Caco-2 (cell line): Measurements from ENCODE around the gene LRRK1. TPM values are rescaled to one million over a fixed set of nuclear protein-coding genes. Genes with fewer than 3 reads are reported as not detected.

Source experiments
- BruUV-seq: library from RNA; stranded (reverse); fragments of 400-500 nt; replicated peaks from 2 replicates; lab custom pipeline; 2021; lab: Mats Ljungman, UMichigan
- CTCF ChIA-PET: fragments of 300-600 bp; sonication (Branson Sonifier 250); formaldehyde crosslinking; loops from one replicate; lab custom pipeline; 2022; ENCODE audit warnings: antibody characterized with exemption; lab: Charles Lee
- POLR2A ChIA-PET: fragments of 300-600 bp; sonication (Branson Sonifier 250); formaldehyde crosslinking; loops from one replicate; lab custom pipeline; 2022; ENCODE audit warnings: antibody characterized with exemption; lab: Charles Lee
- DNase-seq, 2 experiments: peaks; one replicate each; pipeline versions ENCODE4 v3.0.0 to v3.0.0-alpha.2; 2020 to 2022
- H3K27me3 ChIP-seq: replicated peaks from 2 replicates; pipeline ENCODE4 v1.6.0; 2011; ENCODE audit warnings: low read length; ENCODE audit not compliant: control insufficient read depth, insufficient read depth
- H3K36me3 ChIP-seq: 2 replicates; pipeline ENCODE4 v1.5.1; 2011; ENCODE audit warnings: low read length; ENCODE audit not compliant: control insufficient read depth, insufficient read depth
- H3K4me1 ChIP-seq: fragments of 250-450 bp; sonication (Bioruptor Pico); 2 replicates; pipeline ENCODE4 v1.5.1; 2020; ENCODE audit warnings: mild to moderate bottlenecking
- H3K4me3 ChIP-seq: 2 replicates; pipeline ENCODE4 v1.5.1; 2011; ENCODE audit warnings: low read depth, mild to moderate bottlenecking, control low read depth, low read length
- H3K9me3 ChIP-seq: fragments of 250-450 bp; sonication (Bioruptor Pico); 2 replicates; pipeline ENCODE4 v1.5.1; 2020; ENCODE audit warnings: mild to moderate bottlenecking, moderate library complexity
- H3K27ac Mint-ChIP-seq: one replicate; pipeline ENCODE4 v1.8.0; 2022; ENCODE audit warnings: mixed read lengths; ENCODE audit not compliant: unreplicated experiment
- H3K27me3 Mint-ChIP-seq: one replicate; pipeline ENCODE4 v1.8.0; 2022; ENCODE audit warnings: mixed read lengths; ENCODE audit not compliant: insufficient read depth, unreplicated experiment
- H3K36me3 Mint-ChIP-seq: one replicate; pipeline ENCODE4 v1.8.0; 2022; ENCODE audit warnings: mild to moderate bottlenecking, mixed read lengths; ENCODE audit not compliant: insufficient read depth, unreplicated experiment
- H3K4me1 Mint-ChIP-seq: one replicate; pipeline ENCODE4 v1.8.0; 2022; ENCODE audit warnings: low read depth, mixed read lengths; ENCODE audit not compliant: unreplicated experiment
- H3K4me3 Mint-ChIP-seq: one replicate; pipeline ENCODE4 v1.8.0; 2022; ENCODE audit warnings: mild to moderate bottlenecking, moderate library complexity, mixed read lengths; ENCODE audit not compliant: unreplicated experiment
- H3K9me3 Mint-ChIP-seq: one replicate; pipeline ENCODE4 v1.8.0; 2022; ENCODE audit warnings: mixed read lengths; ENCODE audit not compliant: unreplicated experiment
- intact Hi-C: fragments of 100-400 bp; cut with micrococcal nuclease; formaldehyde crosslinking; loops from one replicate; pipeline ENCODE4 v1.10.0; 2022; ENCODE audit not compliant: unreplicated experiment
- total RNA-seq: library from RNA; stranded (reverse); gene quantifications from 2 replicates; pipeline ENCODE4 v1.2.3, GENCODE V29; 2022
- TF ChIP-seq, protein P1 (sequence below), 2 experiments: fragments of 200-600 bp in 1 of 2; IDR thresholded peaks; 1 replicate in 1 of 2; 2 replicates in 1 of 2; pipeline versions ENCODE4 v1.5.1 to v1.8.0; 2011 to 2022; ENCODE audit warnings: antibody characterized with exemption in 1 of 2, control low read depth in 1 of 2, inconsistent platforms in 1 of 2, low read depth in 1 of 2, low read length in 1 of 2, mild to moderate bottlenecking in 1 of 2, moderate library complexity in 1 of 2; ENCODE audit not compliant: insufficient read depth in 1 of 2, severe bottlenecking in 1 of 2, unreplicated experiment in 1 of 2

LRRK1 gene
- total RNA-seq, 1 experiment from 2014 or later, result 12.0 TPM

DNA sequence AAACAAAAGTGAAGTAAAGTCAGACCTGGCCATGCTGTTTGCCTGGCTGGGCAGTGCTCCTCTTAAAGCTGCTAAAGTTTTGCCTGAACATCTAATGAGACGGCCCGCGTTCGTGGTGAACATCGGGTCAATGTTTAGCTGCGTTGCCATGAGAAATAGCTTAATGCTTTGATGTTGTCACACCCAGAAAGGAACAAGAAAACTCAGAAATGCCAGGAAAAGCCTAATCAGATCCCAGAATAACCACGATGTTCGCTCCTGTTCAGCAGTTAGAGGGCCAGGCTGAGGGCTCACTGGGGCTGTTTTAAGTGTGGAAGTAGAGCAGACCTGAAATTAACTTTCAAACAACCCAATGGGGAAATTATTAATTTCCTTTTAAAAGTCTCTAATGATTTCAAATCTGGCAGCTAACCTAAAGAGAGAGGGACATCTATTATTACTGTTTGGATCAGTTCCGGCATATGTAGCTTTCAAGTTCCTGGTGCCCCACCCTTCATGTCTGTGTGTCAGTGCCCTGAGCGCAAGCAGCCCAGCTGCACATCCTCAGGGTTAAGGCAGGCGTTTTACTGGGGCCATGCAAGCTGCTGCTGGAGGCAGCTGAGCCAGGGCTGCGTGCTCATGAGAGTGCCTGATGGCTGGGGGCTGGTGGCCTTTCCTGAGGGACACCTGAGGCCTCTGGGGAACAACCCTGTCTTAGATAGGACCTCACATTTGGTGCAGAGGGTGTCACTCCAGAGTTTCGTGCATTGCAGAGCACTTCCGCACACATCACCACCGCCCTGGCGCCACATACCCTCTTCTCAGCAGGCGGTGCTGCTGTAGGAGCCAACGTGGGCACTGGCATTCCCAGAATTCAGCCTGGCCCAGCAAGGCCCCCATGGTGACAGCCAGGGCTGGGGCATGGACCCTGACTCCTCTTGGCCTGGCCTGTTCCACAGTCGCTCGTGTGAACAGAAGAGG lies 76.6 kb downstream of the LRRK1 start:
- Mint-ChIP-seq H3K27me3 (no peaks in the 10 kb centered on the region), H3K9me3 (no peaks in the 10 kb centered on the region), H3K4me3 (no peak overlapping the region), H3K4me1 (peaks cover 7% of the 10 kb centered on the region), H3K36me3 (no peaks in the 10 kb centered on the region), H3K27ac (no peak overlapping the region)
- no peak for DNase-seq
- TF ChIP-seq, protein P1, sequence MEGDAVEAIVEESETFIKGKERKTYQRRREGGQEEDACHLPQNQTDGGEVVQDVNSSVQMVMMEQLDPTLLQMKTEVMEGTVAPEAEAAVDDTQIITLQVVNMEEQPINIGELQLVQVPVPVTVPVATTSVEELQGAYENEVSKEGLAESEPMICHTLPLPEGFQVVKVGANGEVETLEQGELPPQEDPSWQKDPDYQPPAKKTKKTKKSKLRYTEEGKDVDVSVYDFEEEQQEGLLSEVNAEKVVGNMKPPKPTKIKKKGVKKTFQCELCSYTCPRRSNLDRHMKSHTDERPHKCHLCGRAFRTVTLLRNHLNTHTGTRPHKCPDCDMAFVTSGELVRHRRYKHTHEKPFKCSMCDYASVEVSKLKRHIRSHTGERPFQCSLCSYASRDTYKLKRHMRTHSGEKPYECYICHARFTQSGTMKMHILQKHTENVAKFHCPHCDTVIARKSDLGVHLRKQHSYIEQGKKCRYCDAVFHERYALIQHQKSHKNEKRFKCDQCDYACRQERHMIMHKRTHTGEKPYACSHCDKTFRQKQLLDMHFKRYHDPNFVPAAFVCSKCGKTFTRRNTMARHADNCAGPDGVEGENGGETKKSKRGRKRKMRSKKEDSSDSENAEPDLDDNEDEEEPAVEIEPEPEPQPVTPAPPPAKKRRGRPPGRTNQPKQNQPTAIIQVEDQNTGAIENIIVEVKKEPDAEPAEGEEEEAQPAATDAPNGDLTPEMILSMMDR (IDR thresholded peaks at IDR 0.05; ENCODE audit: insufficient read depth in 1 of 2, low read depth in 1 of 2, low read length in 1 of 2, severe bottlenecking in 1 of 2, unreplicated experiment in 1 of 2), result no peak
- intact Hi-C loops, result no loop called here
- no TSS peak for BruUV-seq
- ChIA-PET POLR2A (no interaction called here), CTCF (interaction anchor here (0.7 kb wide), 1 partner anchor 8 kb away, joined by 3 read pairs; no protein-coding TSS in a partner anchor)
- no peaks in the 10 kb centered on the region for H3K4me1 ChIP-seq
- no peak overlapping the region for H3K4me3 ChIP-seq
- H3K36me3 ChIP-seq, result no peaks in the 10 kb centered on the region
- no peaks in the 10 kb centered on the region for H3K27me3 ChIP-seq
- H3K9me3 ChIP-seq, result no peaks in the 10 kb centered on the region

GRCh38 chr15:100997442-100997841 lies 78.3 kb downstream of the LRRK1 start:
- no peaks in the 10 kb centered on the region for H3K27me3 Mint-ChIP-seq
- no peaks in the 10 kb centered on the region for H3K4me1 ChIP-seq
- no peak overlapping the region for H3K27ac Mint-ChIP-seq
- no peak for DNase-seq
- POLR2A ChIA-PET, result no interaction called here
- no peak overlapping the region for H3K4me3 Mint-ChIP-seq
- no peaks in the 10 kb centered on the region for H3K9me3 ChIP-seq
- H3K36me3 ChIP-seq, result no peaks in the 10 kb centered on the region
- H3K27me3 ChIP-seq, result no peaks in the 10 kb centered on the region
- peaks cover 7% of the 10 kb centered on the region for H3K4me1 Mint-ChIP-seq
- no peaks in the 10 kb centered on the region for H3K36me3 Mint-ChIP-seq
- BruUV-seq, result no TSS peak
- H3K4me3 ChIP-seq, result no peak overlapping the region
- no peaks in the 10 kb centered on the region for H3K9me3 Mint-ChIP-seq
- TF ChIP-seq, protein P1 (IDR thresholded peaks at IDR 0.05; ENCODE audit: insufficient read depth in 1 of 2, low read depth in 1 of 2, low read length in 1 of 2, severe bottlenecking in 1 of 2, unreplicated experiment in 1 of 2), result no peak
- CTCF ChIA-PET, result no interaction called here
- intact Hi-C loops, result no loop called here

- H3K4me3 ChIP-seq, result no peak overlapping the region
- no peak for DNase-seq
- H3K9me3 ChIP-seq, result no peaks in the 10 kb centered on the region
- no peaks in the 10 kb centered on the region for H3K9me3 Mint-ChIP-seq
- H3K27me3 Mint-ChIP-seq, result no peaks in the 10 kb centered on the region
- ChIA-PET POLR2A (no interaction called here), CTCF (interaction anchor here (0.6 kb wide), 1 partner anchor 265 kb away, joined by 3 read pairs; no protein-coding TSS in a partner anchor)
- H3K27ac Mint-ChIP-seq, result no peak overlapping the region
- intact Hi-C loops, result no loop called here
- peaks cover 7% of the 10 kb centered on the region for H3K4me1 Mint-ChIP-seq
- H3K4me3 Mint-ChIP-seq, result no peak overlapping the region
- BruUV-seq, result no TSS peak
- H3K36me3 ChIP-seq, result no peaks in the 10 kb centered on the region
- H3K27me3 ChIP-seq, result no peaks in the 10 kb centered on the region
- H3K36me3 Mint-ChIP-seq, result no peaks in the 10 kb centered on the region
- H3K4me1 ChIP-seq, result no peaks in the 10 kb centered on the region
- TF ChIP-seq, protein P1 (IDR thresholded peaks at IDR 0.05; ENCODE audit: insufficient read depth in 1 of 2, low read depth in 1 of 2, low read length in 1 of 2, severe bottlenecking in 1 of 2, unreplicated experiment in 1 of 2), result no peak
Measured at GRCh38 chr15:100998630-100999029, 79.5 kb downstream of the LRRK1 start.
